Measurements from ENCODE around the gene VWA8. TPM values are rescaled to one million over a fixed set of nuclear protein-coding genes. Genes with fewer than 3 reads are reported as not detected.

Gene VWA8
- total RNA-seq, 4 donors from 2014 or later: 12.0 to 34.0 (median 16.6) TPM

- Histone ChIP-seq H3K4me1 (no peaks in the 10 kb centered on the region), H3K27me3 (no peaks in the 10 kb centered on the region), H3K27ac (no peak overlapping the region), H3K4me3 (no peak overlapping the region), H3K36me3 (no peaks in the 10 kb centered on the region), H3K9me3 (no peaks in the 10 kb centered on the region)
- DNase-seq (ENCODE audit: low spot score in 2 of 2): no peak
- 83% methylated on average over 1 of the region's 1 CpG for WGBS
- no peak for TF ChIP-seq POLR2AphosphoS5 (IDR thresholded peaks at IDR 0.05)
- no peak for TF ChIP-seq CTCF (IDR thresholded peaks at IDR 0.05)
- no peak for TF ChIP-seq POLR2A (IDR thresholded peaks at IDR 0.05)
- TF ChIP-seq EP300 (IDR thresholded peaks at IDR 0.05): no peak
Measured at GRCh38 chr13:41991936-41992335, 31.0 kb upstream of the VWA8 start.

DNA sequence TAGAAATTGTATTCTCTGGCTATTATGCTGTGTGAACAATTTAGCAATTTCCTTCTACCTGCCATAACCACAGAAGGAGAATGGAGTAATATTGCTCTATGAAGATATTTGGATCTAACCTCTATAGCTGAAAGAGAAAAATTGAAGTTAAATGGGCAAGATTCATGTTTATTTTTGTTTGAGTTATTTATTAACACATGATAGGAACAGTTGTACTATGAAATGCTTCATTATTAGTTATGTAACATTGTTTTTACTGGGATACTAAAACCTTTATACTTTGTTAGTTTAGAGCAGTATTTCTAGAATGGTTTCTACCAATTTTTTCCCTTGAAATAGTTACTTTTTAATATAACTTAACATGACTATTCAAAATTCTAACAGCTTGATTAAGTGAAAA, 27.3 kb upstream of the VWA8 start:
- Histone ChIP-seq H3K4me1 (no peaks in the 10 kb centered on the region), H3K27me3 (no peaks in the 10 kb centered on the region), H3K4me3 (no peak overlapping the region), H3K27ac (no peak overlapping the region), H3K36me3 (no peaks in the 10 kb centered on the region), H3K9me3 (no peaks in the 10 kb centered on the region)
- TF ChIP-seq POLR2AphosphoS5 (IDR thresholded peaks at IDR 0.05) (no peak), POLR2A (IDR thresholded peaks at IDR 0.05) (no peak), CTCF (IDR thresholded peaks at IDR 0.05) (no peak), EP300 (IDR thresholded peaks at IDR 0.05) (no peak)
- DNase-seq (ENCODE audit: low spot score in 2 of 2): no peak

- no peaks in the 10 kb centered on the region for H3K4me1 ChIP-seq
- H3K36me3 ChIP-seq: no peaks in the 10 kb centered on the region
- WGBS: 88% methylated on average over 2 of the region's 2 CpGs
- no peak for DNase-seq (ENCODE audit: low spot score in 2 of 2)
- TF ChIP-seq CTCF (IDR thresholded peaks at IDR 0.05): no peak
- H3K9me3 ChIP-seq: no peaks in the 10 kb centered on the region
- H3K4me3 ChIP-seq: no peak overlapping the region
- no peaks in the 10 kb centered on the region for H3K27me3 ChIP-seq
- no peak overlapping the region for H3K27ac ChIP-seq
Measured at GRCh38 chr13:41985788-41986508, 25.0 kb upstream of the VWA8 start.

DNA sequence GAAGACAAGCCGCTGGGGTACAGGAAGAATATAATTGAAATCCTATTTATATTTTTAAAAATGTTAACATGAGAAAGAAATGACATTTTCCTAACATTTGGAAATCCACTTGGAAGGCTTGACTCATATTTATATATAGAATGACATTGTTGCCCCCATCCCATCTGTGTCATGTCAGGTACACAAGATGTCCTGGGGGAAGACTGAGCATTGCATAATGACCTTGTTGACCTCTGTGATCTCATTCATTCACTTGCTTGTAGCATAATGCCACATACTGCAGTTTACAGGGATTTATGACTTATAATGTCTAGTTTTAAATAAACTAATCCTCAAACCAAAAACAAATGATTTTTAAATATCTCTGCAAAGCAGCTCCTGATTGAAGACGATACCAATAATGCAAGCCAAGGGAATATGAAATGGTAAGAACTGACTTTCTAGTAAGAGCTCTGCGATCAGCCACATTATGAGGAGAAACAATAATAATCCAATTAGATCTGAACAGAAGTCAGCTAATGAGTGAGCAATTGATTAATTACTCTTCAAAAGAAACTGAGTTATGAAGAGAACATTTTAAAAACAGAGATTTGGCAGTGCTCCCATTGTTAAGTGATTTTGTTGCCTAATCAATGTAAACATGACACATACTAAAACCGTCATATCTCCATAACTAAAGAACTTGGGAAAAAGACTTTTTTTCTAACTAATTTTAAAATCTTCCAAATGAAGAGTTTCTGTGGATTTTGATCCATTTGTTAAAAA, 21.2 kb upstream of the VWA8 start:
- H3K27me3 ChIP-seq: no peaks in the 10 kb centered on the region
- WGBS: 86% methylated on average over 4 of the region's 4 CpGs

More for the DNA sequence above, 21.2 kb upstream of the VWA8 start:
- H3K27ac ChIP-seq: no peak overlapping the region
- H3K36me3 ChIP-seq: no peaks in the 10 kb centered on the region
- no peaks in the 10 kb centered on the region for H3K4me1 ChIP-seq
- TF ChIP-seq CTCF (IDR thresholded peaks at IDR 0.05): no peak
- TF ChIP-seq POLR2AphosphoS5 (IDR thresholded peaks at IDR 0.05): no peak
- TF ChIP-seq POLR2A (IDR thresholded peaks at IDR 0.05): no peak
- no peak for TF ChIP-seq EP300 (IDR thresholded peaks at IDR 0.05)
- DNase-seq (ENCODE audit: low spot score in 2 of 2): no peak
- no peaks in the 10 kb centered on the region for H3K9me3 ChIP-seq
- no peak overlapping the region for H3K4me3 ChIP-seq
